Adipocyte (in vitro differentiated cells): ENCODE data around the gene SHISA5.

Source experiments
- DNase-seq: peaks from one replicate; pipeline ENCODE4 v3.0.0-alpha.2; 2015; ENCODE audit warnings: low read depth
- H3K27me3 ChIP-seq: replicated peaks from 2 replicates; pipeline ENCODE4 v1.7.0; 2013; ENCODE audit warnings: mild to moderate bottlenecking, low read length, moderate library complexity; ENCODE audit not compliant: control insufficient read depth, insufficient read depth
- H3K36me3 ChIP-seq: 2 replicates; pipeline ENCODE4 v1.7.0; 2013; ENCODE audit warnings: low read length, mild to moderate bottlenecking, moderate library complexity; ENCODE audit not compliant: control insufficient read depth, insufficient read depth, severe bottlenecking
- H3K4me1 ChIP-seq: 2 replicates; pipeline ENCODE4 v1.7.0; 2013; ENCODE audit warnings: mild to moderate bottlenecking, low read length, moderate library complexity; ENCODE audit not compliant: control insufficient read depth, insufficient read depth
- H3K4me3 ChIP-seq: 2 replicates; pipeline ENCODE4 v1.7.0; 2013; ENCODE audit warnings: mild to moderate bottlenecking, low read length, moderate library complexity
- H3K9ac ChIP-seq: 2 replicates; pipeline ENCODE4 v1.7.0; 2013; ENCODE audit warnings: mild to moderate bottlenecking, low read length, moderate library complexity
- H3K9me3 ChIP-seq: 2 replicates; pipeline ENCODE4 v1.7.0; 2013; ENCODE audit warnings: mild to moderate bottlenecking, low read length, moderate library complexity; ENCODE audit not compliant: control insufficient read depth

The SHISA5 gene

DNA sequence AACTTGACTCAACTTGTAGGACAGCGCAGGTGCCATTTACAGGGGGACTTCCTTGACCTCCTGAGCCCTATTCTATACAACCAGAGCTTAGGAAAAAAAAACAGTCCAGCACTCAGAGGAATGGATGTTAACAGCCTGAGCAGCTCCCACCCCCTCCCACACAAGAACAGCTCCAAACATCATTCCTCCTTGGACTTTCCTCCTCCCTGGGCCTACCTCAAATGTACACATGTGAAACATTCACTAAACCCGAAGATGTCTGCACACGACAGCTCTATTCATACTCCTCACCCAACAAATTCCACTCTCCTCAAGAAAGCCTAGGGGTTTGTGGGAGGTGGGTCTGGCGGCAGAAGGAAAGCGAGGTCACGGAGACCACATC, 57.9 kb downstream of the SHISA5 start:
- H3K9ac ChIP-seq, result peak overlapping the region; percentile 89
- H3K36me3 ChIP-seq, result peaks cover 31% of the 10 kb centered on the region
- H3K4me1 ChIP-seq, result peaks cover 27% of the 10 kb centered on the region
- no peak for DNase-seq
- no peaks in the 10 kb centered on the region for H3K27me3 ChIP-seq
- H3K4me3 ChIP-seq, result peak overlapping the region; percentile 89
- no peaks in the 10 kb centered on the region for H3K9me3 ChIP-seq

- H3K27me3 ChIP-seq, result no peaks in the 10 kb centered on the region
- no peak for DNase-seq
- H3K4me3 ChIP-seq, result peak overlapping the region; percentile 89
- H3K36me3 ChIP-seq, result peaks cover 31% of the 10 kb centered on the region
- no peaks in the 10 kb centered on the region for H3K9me3 ChIP-seq
- H3K4me1 ChIP-seq, result peaks cover 27% of the 10 kb centered on the region
- peak overlapping the region; percentile 89 for H3K9ac ChIP-seq
These were observed 58.6 kb downstream of the SHISA5 start for GRCh38 chr3:48445277-48445882.

GRCh38 chr3:48441940-48442339, 62.0 kb downstream of the SHISA5 start:
- peaks cover 27% of the 10 kb centered on the region for H3K4me1 ChIP-seq
- peak overlapping the region; percentile 98 for H3K9ac ChIP-seq
- no peak for DNase-seq
- no peaks in the 10 kb centered on the region for H3K9me3 ChIP-seq
- H3K36me3 ChIP-seq, result peaks cover 31% of the 10 kb centered on the region
- H3K4me3 ChIP-seq, result peak overlapping the region; percentile 99
- H3K27me3 ChIP-seq, result no peaks in the 10 kb centered on the region

GRCh38 chr3:48440590-48440958, 63.4 kb downstream of the SHISA5 start:
- Histone ChIP-seq H3K9ac (peak overlapping the region; percentile 98), H3K4me1 (peaks cover 25% of the 10 kb centered on the region), H3K9me3 (no peaks in the 10 kb centered on the region), H3K4me3 (peak overlapping the region; percentile 99), H3K36me3 (peaks cover 31% of the 10 kb centered on the region), H3K27me3 (no peaks in the 10 kb centered on the region)
- DNase-seq, result peak; percentile 56

DNA sequence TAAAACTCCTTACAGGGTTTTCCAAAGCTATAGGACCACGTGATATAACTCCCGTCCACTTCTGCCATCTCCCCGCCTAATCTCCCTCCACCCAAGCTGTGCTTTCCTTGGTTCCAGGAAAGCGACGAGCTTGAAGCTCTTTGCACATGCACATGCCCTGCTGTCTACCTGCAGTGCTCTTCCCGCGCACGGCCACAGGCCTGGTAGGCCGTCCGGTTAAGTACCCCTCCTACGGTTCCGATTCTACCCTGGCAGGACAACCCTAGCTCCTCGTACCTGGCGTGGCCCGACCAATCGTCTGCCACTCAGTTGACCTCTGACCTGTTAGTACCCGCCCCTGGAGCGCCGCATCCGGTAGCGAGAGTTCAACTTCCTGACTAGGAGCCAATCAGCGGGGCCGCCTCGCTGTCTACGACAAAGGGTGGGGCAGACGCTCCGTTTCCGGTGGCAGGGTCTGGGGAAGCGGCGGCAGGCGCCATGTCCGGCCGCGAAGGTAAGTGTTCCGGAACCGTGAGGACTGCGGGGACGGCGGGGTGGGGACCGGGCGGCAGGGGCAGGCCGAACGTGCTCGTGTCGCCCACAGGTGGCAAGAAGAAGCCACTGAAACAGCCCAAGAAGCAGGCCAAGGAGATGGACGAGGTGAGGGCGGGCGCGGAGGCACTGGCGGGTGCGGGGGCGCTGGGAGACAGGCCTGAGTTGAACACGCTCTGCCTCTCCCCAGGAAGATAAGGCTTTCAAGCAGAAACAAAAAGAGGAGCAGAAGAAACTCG, 64.0 kb downstream of the SHISA5 start, which contains the start of the genes CCDC51 and TMA7:
Gene CCDC51 (minus strand): TSS at position 300 of the 770 bp plus-strand sequence. CDS start 4,991 bp downstream, outside the sequence.
Gene TMA7 (plus strand): TSS at position 438 of the 770 bp plus-strand sequence. CDS start 40 bp downstream, at position 478.
- H3K4me1 ChIP-seq, result peaks cover 30% of the 10 kb centered on the region
- H3K27me3 ChIP-seq, result no peaks in the 10 kb centered on the region
- H3K4me3 ChIP-seq, result peak within 1 kb of the TSS; percentile 99
- peak within 1 kb of the TSS; percentile 98 for H3K9ac ChIP-seq
- DNase-seq, result peak; percentile 99
- H3K9me3 ChIP-seq, result no peaks in the 10 kb centered on the region
- H3K36me3 ChIP-seq, result peaks cover 31% of the 10 kb centered on the region

GRCh38 chr3:48437812-48438211, 66.2 kb downstream of the SHISA5 start:
- no peak for DNase-seq
- no peak overlapping the region for H3K9ac ChIP-seq
- H3K4me1 ChIP-seq, result peaks cover 52% of the 10 kb centered on the region
- no peaks in the 10 kb centered on the region for H3K27me3 ChIP-seq
- H3K36me3 ChIP-seq, result peaks cover 14% of the 10 kb centered on the region
- H3K9me3 ChIP-seq, result no peaks in the 10 kb centered on the region
- H3K4me3 ChIP-seq, result no peak overlapping the region

GRCh38 chr3:48436855-48437254, 67.1 kb downstream of the SHISA5 start:
- Histone ChIP-seq H3K4me1 (peaks cover 56% of the 10 kb centered on the region), H3K9ac (peak overlapping the region; percentile 26), H3K4me3 (no peak overlapping the region), H3K36me3 (peaks cover 12% of the 10 kb centered on the region), H3K9me3 (no peaks in the 10 kb centered on the region), H3K27me3 (no peaks in the 10 kb centered on the region)
- no peak for DNase-seq

GRCh38 chr3:48436477-48436787, 67.5 kb downstream of the SHISA5 start:
- Histone ChIP-seq H3K4me3 (no peak overlapping the region), H3K9ac (peak overlapping the region; percentile 26), H3K36me3 (peaks cover 8% of the 10 kb centered on the region), H3K9me3 (no peaks in the 10 kb centered on the region), H3K4me1 (peaks cover 52% of the 10 kb centered on the region), H3K27me3 (no peaks in the 10 kb centered on the region)
- no peak for DNase-seq

GRCh38 chr3:48435774-48436476, 68.0 kb downstream of the SHISA5 start:
- peak overlapping the region; percentile 77 for H3K9ac ChIP-seq
- peaks cover 48% of the 10 kb centered on the region for H3K4me1 ChIP-seq
- no peaks in the 10 kb centered on the region for H3K9me3 ChIP-seq
- no peak overlapping the region for H3K4me3 ChIP-seq
- H3K27me3 ChIP-seq, result no peaks in the 10 kb centered on the region
- H3K36me3 ChIP-seq, result peaks cover 7% of the 10 kb centered on the region
- DNase-seq, result peak; percentile 94

DNA sequence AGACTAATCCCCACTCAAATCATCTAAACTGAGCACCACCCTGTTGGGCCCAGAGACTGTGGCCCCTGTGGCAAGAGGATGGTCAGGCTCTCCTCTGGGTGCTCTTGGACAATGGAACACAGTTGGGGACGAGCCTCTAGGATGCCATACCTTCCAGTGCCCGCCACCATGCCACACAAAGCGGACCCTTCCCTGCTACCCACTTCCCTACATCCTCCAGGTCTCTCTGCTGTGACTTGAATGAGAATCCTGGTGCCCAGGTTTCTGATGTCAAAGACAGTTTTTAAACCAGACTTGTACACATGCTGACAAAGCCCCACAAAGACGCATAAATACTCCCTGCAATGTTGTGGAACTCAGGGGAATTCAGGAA, 68.8 kb downstream of the SHISA5 start:
- Histone ChIP-seq H3K9ac (peak overlapping the region; percentile 77), H3K9me3 (no peaks in the 10 kb centered on the region), H3K4me3 (no peak overlapping the region), H3K27me3 (no peaks in the 10 kb centered on the region), H3K4me1 (peaks cover 50% of the 10 kb centered on the region), H3K36me3 (peaks cover 7% of the 10 kb centered on the region)
- no peak for DNase-seq

- Histone ChIP-seq H3K9me3 (no peaks in the 10 kb centered on the region), H3K9ac (peak overlapping the region; percentile 77), H3K4me3 (peak overlapping the region; percentile 71), H3K4me1 (peaks cover 53% of the 10 kb centered on the region), H3K27me3 (no peaks in the 10 kb centered on the region), H3K36me3 (peaks cover 7% of the 10 kb centered on the region)
- no peak for DNase-seq
These were observed 69.3 kb downstream of the SHISA5 start for GRCh38 chr3:48434591-48435222.
